Glomerular visceral epithelial cell (primary cell): ENCODE data around the gene PTTG1IP.

Source experiments
- DNase-seq: peaks from one replicate; pipeline ENCODE4 v3.0.0-alpha.2; 2016; ENCODE audit errors: extremely low spot score

The PTTG1IP gene

GRCh38 chr21:44865561-44866280 lies 7.8 kb downstream of the PTTG1IP start:
- peak; percentile 38 for DNase-seq

GRCh38 chr21:44862869-44863685 lies 10.4 kb downstream of the PTTG1IP start:
- no peak for DNase-seq

DNA sequence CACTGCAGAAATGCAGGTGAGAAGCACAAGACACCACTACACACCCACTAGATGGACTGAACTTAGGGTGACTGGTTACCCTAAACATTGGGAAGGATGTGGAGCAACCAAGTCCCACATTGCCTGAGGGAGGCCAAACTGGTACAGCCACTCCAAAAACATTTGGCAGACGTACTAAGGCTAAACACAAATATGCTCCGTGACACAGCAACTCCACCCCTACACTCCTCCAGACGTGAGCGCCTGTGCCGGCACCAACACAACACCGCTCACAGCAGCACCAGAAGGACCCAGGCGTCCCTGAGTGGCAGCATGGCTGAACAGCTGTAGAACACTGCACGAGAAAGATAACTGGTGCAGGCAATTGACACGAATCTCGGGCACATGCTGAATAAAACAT lies 14.7 kb downstream of the PTTG1IP start:
- no peak for DNase-seq

DNA sequence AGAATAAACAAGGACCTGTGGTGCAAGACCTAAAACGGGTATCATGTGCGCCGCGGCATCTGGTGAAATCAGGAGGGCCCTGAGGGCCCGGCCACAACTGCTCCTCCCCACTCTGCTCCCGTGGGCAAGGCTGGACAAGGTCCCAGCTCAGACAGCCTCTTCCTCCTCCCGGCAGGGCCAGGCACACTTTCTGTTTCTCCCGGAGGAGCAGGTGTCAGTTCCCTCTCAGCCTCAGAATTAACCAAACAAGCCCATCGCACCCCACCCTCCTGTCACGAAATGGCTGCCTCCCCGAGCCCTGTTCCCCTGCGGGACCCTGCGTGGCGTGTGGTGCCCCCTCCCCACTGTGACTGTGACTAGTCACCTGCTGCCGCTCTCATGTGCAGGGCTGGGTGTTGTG lies 15.2 kb downstream of the PTTG1IP start:
- no peak for DNase-seq

GRCh38 chr21:44857127-44857892 lies 16.2 kb downstream of the PTTG1IP start:
- DNase-seq, result no peak

- no peak for DNase-seq
Measured at GRCh38 chr21:44856131-44856530, 17.4 kb downstream of the PTTG1IP start.

DNA sequence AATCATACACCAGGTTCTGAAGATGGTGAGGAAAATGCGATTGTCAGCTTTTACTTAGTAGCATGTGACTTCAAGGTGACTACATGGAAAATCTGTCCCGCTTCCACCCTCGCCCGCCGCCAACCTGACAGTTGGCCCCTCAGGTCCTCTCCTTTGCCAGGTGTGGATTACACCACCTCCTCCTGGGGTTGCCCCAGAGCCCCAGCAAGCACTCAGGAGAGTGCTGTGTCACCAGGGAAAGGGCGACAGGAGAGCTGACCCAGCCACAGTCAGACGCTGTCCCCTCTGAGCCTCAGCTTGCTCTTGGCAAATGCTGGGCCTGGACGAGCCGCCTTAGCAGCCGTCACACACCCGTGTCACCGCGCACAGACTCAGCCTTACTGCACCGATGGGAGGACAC lies 17.9 kb downstream of the PTTG1IP start:
- DNase-seq, result no peak

- DNase-seq, result no peak
Measured at GRCh38 chr21:44854664-44855446, 18.6 kb downstream of the PTTG1IP start.

DNA sequence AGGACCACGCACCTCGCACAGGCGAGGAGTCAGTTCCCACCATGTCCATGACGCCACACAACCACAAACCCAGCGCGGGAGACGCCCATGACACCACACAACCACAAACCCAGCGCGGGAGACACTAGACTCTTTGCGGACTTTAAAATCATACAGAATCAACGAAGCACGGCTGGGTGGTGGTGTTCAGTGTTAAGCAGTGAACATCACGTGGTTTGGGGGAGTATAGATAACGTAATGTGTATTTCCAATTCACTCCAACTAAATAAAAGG lies 19.2 kb downstream of the PTTG1IP start:
- no peak for DNase-seq

DNA sequence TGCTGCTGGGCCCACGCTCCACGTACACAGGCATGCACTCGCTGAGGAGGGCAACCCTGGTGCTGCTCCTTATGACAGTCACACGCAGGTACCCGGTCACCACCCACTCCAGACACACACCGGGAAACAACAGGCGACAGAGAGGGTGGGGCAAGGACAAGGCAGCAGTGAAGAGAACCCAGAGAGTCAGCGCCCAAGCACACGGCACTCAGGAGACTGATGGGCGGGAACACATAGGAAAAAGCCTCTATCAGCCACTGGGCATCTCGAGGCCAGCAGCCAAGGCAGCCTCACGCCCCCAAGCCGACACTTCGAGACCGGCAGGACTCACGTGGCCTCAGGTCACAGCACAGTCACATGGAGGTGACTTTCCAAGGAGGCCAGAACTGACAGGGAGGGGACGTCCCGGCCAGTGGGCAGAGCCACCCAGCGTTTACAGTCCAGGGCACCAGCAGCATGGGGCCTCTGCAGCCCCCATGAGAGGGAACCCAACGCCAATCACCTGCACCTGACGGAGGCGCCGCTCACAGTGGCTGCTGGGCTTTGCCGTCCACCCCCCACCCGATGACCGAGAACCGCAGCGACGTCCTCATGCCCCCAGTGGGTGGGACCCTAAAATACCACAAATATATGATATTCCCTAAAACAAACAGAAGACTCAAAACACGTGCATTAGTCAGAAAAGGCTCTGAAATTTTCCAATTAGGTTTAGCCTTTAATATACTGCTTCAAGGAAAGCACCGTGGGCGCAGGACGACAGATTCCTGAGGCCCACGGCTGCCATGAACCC lies 19.7 kb downstream of the PTTG1IP start:
- no peak for DNase-seq

GRCh38 chr21:44850905-44851657 lies 22.4 kb downstream of the PTTG1IP start:
- no peak for DNase-seq

DNA sequence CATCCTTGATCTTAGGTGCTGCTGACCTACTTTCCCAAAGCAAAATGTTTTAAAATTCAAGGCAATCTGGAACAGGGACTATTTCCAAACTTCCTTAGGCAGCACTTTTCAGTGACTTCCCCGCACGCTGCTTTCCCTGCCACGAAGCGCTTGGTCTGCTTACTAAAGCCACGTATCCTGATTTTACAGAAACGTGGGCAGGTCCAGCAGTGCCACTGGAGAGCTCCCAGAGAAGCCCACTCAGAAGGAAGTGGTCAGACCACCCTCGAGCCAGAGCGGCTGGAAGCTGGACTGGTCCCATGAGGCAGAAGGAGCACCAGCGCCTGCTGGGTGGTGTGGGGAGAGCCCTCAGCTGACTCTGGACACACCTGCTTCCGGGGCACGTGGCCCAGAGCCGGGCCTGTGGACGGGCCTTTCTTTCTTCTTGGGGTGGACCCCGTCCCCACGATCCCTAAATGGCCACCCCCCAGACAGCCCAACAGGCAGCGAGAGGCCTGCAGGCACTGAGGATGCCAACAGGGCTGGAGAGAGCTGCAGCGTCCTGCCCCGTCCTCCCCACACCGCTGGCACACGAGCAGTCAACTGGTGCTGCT lies 23.2 kb downstream of the PTTG1IP start:
- no peak for DNase-seq

- DNase-seq, result no peak
Measured at GRCh38 chr21:44849616-44850130, 23.8 kb downstream of the PTTG1IP start.

DNA sequence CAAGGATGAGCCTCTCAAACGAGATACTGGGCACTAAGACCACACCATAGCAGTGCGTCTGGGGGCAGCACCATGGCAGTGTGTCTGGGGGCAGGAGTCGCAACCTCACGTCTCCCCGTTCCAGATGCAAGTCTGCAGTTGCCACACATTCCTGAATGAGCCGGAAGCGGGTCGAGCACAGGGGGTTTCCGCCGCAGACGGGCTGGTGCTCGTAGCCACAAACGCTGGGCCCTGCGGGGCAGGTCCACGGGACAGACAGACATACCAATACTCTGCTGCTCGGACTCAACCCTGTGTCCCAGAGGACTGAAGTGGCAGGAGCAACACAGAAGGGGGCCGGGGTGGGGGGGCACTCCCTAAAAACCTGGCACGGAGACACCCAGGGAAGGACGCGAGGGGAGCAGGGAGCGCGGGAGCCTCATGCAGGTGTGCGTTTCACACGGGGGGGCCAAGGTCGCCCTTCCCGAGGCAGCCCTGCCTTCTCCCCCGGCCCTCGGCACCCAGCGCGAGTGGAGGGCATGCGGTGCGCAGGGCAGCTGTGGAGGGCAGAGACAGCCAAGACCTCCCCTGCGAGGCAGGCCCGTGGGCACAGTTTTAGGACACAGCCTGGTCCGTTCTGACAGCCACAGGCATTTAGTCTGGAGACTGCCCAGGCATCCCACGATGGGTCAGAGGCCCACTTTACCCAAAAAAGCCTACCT lies 24.5 kb downstream of the PTTG1IP start:
- no peak for DNase-seq

- no peak for DNase-seq
Measured at GRCh38 chr21:44847261-44848056, 26.0 kb downstream of the PTTG1IP start.

DNA sequence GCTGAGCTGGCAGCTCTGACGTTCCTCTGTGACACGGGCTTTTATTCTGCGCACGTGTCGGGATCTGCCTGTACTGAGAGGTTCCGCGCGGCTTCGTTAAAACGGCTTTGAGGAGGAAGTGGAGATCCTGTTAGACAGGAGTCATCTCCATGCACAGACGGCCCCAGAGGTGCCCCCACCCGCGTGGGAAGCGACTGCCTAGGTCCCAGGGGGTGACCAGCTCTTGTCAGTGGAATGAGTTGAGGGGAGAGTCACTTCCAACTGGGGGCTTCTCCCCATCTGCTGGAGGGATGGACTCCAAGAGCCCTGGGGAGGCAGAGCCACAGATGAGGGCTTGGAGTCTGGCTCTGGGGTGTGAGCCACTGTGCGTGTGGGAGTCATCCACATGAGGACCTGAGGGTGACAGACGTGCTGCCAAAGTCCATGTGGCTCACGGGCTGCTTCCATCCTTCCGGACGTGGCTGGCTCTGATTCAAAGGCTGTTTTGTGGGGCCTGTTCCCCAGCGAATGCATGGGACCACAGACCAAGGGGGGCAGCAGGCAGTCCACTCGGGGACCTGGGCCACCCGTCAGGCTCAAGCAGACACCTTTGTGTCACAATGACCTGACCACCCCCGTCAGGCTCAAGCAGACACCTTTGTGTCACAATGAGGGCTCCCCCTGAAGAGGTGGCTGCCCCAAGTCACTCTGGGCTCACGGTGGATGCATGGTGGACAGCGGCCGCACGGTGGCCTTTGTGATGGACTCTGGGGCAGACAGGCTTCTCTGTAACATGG lies 26.8 kb downstream of the PTTG1IP start:
- peak; percentile 57 for DNase-seq

DNA sequence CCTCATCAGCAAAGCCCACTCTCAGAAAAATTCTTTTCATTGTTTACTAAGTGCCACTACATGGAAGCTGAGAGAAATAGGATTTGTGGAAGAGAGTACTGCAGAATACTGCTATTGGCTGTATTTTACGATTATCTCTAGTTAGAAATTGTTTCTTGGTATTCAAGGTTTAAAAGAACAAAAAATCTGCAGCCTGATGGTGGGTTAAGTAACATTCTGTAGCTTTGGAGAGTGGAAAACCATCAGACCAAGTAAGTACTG lies 27.3 kb downstream of the PTTG1IP start:
- no peak for DNase-seq
